Trophoblast cell (in vitro differentiated cells and primary cell): ENCODE measurements around the gene C1orf87.
A peak's percentile ranks its signal among the peaks of the same experiment; 100 is the strongest.

Experiments
- DNase-seq, 2 donors: peaks; one replicate each; pipeline ENCODE4 v3.0.0-alpha.2; 2016
- H2AFZ ChIP-seq: 2 replicates; pipeline ENCODE4 v1.6.1; 2013; ENCODE audit warnings: low read length, moderate library complexity, mild to moderate bottlenecking; ENCODE audit not compliant: insufficient read depth, poor library complexity
- H2AK5ac ChIP-seq: 2 replicates; pipeline ENCODE4 v1.6.1; 2013; ENCODE audit warnings: mild to moderate bottlenecking, low read length
- H2BK120ac ChIP-seq: 2 replicates; pipeline ENCODE4 v1.6.1; 2013; ENCODE audit warnings: low read length, mild to moderate bottlenecking, moderate library complexity; ENCODE audit not compliant: insufficient read depth, poor library complexity
- H2BK12ac ChIP-seq: 2 replicates; pipeline ENCODE4 v1.6.1; 2013; ENCODE audit warnings: mild to moderate bottlenecking, low read length, moderate library complexity
- H2BK5ac ChIP-seq: 2 replicates; pipeline ENCODE4 v1.6.1; 2013; ENCODE audit warnings: low read length, low read depth, moderate library complexity, mild to moderate bottlenecking; ENCODE audit not compliant: poor library complexity
- H3K14ac ChIP-seq: 2 replicates; pipeline ENCODE4 v1.6.1; 2013; ENCODE audit warnings: mild to moderate bottlenecking, low read length
- H3K18ac ChIP-seq: 2 replicates; pipeline ENCODE4 v1.6.1; 2013; ENCODE audit warnings: mild to moderate bottlenecking, low read length
- H3K23ac ChIP-seq: 2 replicates; pipeline ENCODE4 v1.6.1; 2013; ENCODE audit warnings: low read length
- H3K27ac ChIP-seq: 2 replicates; pipeline ENCODE4 v1.5.1; 2013; ENCODE audit warnings: low read depth, mild to moderate bottlenecking, inconsistent platforms, low read length, moderate library complexity
- H3K27me3 ChIP-seq: 2 replicates; pipeline ENCODE4 v1.6.1; 2013; ENCODE audit warnings: inconsistent platforms, mild to moderate bottlenecking, low read length, moderate library complexity; ENCODE audit not compliant: insufficient read depth
- H3K36me3 ChIP-seq, 2 experiments: 1 replicate in 1 of 2; 2 replicates in 1 of 2; pipeline ENCODE4 v1.6.1; 2013; ENCODE audit warnings: low read length in 2 of 2, mild to moderate bottlenecking in 2 of 2, moderate library complexity in 1 of 2; ENCODE audit not compliant: insufficient read depth in 2 of 2, control insufficient read depth in 1 of 2
- H3K4ac ChIP-seq: 2 replicates; pipeline ENCODE4 v1.6.1; 2013; ENCODE audit warnings: low read depth, mild to moderate bottlenecking, low read length, moderate library complexity
- H3K4me1 ChIP-seq, 2 experiments: 1 replicate in 1 of 2; 2 replicates in 1 of 2; pipeline ENCODE4 v1.6.1; 2013; ENCODE audit warnings: low read length in 2 of 2, mild to moderate bottlenecking in 2 of 2, moderate library complexity in 1 of 2; ENCODE audit not compliant: insufficient read depth in 2 of 2, control insufficient read depth in 1 of 2
- H3K4me2 ChIP-seq: 2 replicates; pipeline ENCODE4 v1.6.1; 2013; ENCODE audit warnings: inconsistent platforms, mild to moderate bottlenecking, low read length, moderate library complexity
- H3K4me3 ChIP-seq: 2 replicates; pipeline ENCODE4 v1.5.1; 2013; ENCODE audit warnings: mild to moderate bottlenecking, low read depth, low read length, inconsistent platforms
- H3K79me1 ChIP-seq: one replicate; pipeline ENCODE4 v1.6.1; 2013; ENCODE audit warnings: low read length
- H3K79me2 ChIP-seq: 2 replicates; pipeline ENCODE4 v1.6.1; 2013; ENCODE audit warnings: low read length, mild to moderate bottlenecking; ENCODE audit not compliant: control insufficient read depth, insufficient read depth, poor library complexity
- H3K9ac ChIP-seq: 2 replicates; pipeline ENCODE4 v1.6.1; 2013; ENCODE audit warnings: mild to moderate bottlenecking, low read length
- H3K9me3 ChIP-seq: 2 replicates; pipeline ENCODE4 v1.6.1; 2013; ENCODE audit warnings: low read depth, mild to moderate bottlenecking, control low read depth, inconsistent platforms, low read length; ENCODE audit not compliant: insufficient read depth
- H4K12ac ChIP-seq: 2 replicates; pipeline ENCODE4 v1.6.1; 2013; ENCODE audit warnings: low read depth, mild to moderate bottlenecking, low read length, moderate library complexity
- H4K8ac ChIP-seq: 2 replicates; pipeline ENCODE4 v1.6.1; 2013; ENCODE audit warnings: low read depth, mild to moderate bottlenecking, low read length, moderate library complexity
- H4K91ac ChIP-seq: one replicate; pipeline ENCODE4 v1.6.1; 2013; ENCODE audit warnings: low read depth, mild to moderate bottlenecking, low read length, moderate library complexity
- WGBS: extraction: QIAGEN DNeasy Blood & Tissue Kit; methylation state at CpG from one replicate; pipeline ENCODE4 v1.1.7; 2013; ENCODE audit warnings: missing lambda C conversion rate; ENCODE audit not compliant: insufficient read length, insufficient coverage; ENCODE audit errors: extremely low coverage; 5-methylcytosine and 5-hydroxymethylcytosine counted together

The C1orf87 gene

GRCh38 chr1:60037669-60038068 lies 35.9 kb downstream of the C1orf87 start:
- no peak overlapping the region for H3K4me2 ChIP-seq
- no peak overlapping the region for H4K12ac ChIP-seq
- H3K4me1 ChIP-seq, result no peaks in the 10 kb centered on the region
- no peaks in the 10 kb centered on the region for H3K79me2 ChIP-seq
- H3K27ac ChIP-seq, result no peak overlapping the region
- H2BK5ac ChIP-seq, result no peak overlapping the region
- H3K27me3 ChIP-seq, result no peaks in the 10 kb centered on the region
- H3K14ac ChIP-seq, result no peak overlapping the region
- no peak overlapping the region for H2AFZ ChIP-seq
- H4K91ac ChIP-seq, result no peak overlapping the region
- H2AK5ac ChIP-seq, result no peak overlapping the region
- H4K8ac ChIP-seq, result no peak overlapping the region
- H3K79me1 ChIP-seq, result no peaks in the 10 kb centered on the region
- no peaks in the 10 kb centered on the region for H3K9me3 ChIP-seq
- peak; percentile 7 to 29 for DNase-seq
- no peak overlapping the region for H2BK12ac ChIP-seq
- H3K9ac ChIP-seq, result no peak overlapping the region
- H2BK120ac ChIP-seq, result no peak overlapping the region
- no peaks in the 10 kb centered on the region for H3K36me3 ChIP-seq
- H3K4me3 ChIP-seq, result no peak overlapping the region
- no peak overlapping the region for H3K18ac ChIP-seq
- no peak overlapping the region for H3K4ac ChIP-seq
- H3K23ac ChIP-seq, result no peak overlapping the region
- WGBS, result no CpG with 5 or more reads among the region's 1 CpG

- H3K4me1 ChIP-seq, result no peaks in the 10 kb centered on the region
- H4K12ac ChIP-seq, result no peak overlapping the region
- no peak overlapping the region for H3K23ac ChIP-seq
- no peak overlapping the region for H3K9ac ChIP-seq
- no CpG with 5 or more reads among the region's 6 CpGs for WGBS
- no peak overlapping the region for H3K4me3 ChIP-seq
- no peak overlapping the region for H3K4me2 ChIP-seq
- no peak overlapping the region for H2AFZ ChIP-seq
- no peak overlapping the region for H4K8ac ChIP-seq
- no peak overlapping the region for H2AK5ac ChIP-seq
- H2BK12ac ChIP-seq, result no peak overlapping the region
- no peak overlapping the region for H3K18ac ChIP-seq
- no peak for DNase-seq
- no peak overlapping the region for H3K4ac ChIP-seq
- no peaks in the 10 kb centered on the region for H3K27me3 ChIP-seq
- H3K79me1 ChIP-seq, result no peaks in the 10 kb centered on the region
- no peak overlapping the region for H3K14ac ChIP-seq
- no peaks in the 10 kb centered on the region for H3K79me2 ChIP-seq
- H3K27ac ChIP-seq, result no peak overlapping the region
- H3K9me3 ChIP-seq, result no peaks in the 10 kb centered on the region
- no peak overlapping the region for H4K91ac ChIP-seq
- no peak overlapping the region for H2BK120ac ChIP-seq
- H2BK5ac ChIP-seq, result no peak overlapping the region
- H3K36me3 ChIP-seq, result no peaks in the 10 kb centered on the region
Measured at GRCh38 chr1:60036856-60037460, 36.6 kb downstream of the C1orf87 start.

GRCh38 chr1:60035921-60036320 lies 37.6 kb downstream of the C1orf87 start:
- Histone ChIP-seq H3K4me1 (no peaks in the 10 kb centered on the region), H2AK5ac (no peak overlapping the region), H3K27me3 (no peaks in the 10 kb centered on the region), H2BK5ac (no peak overlapping the region), H3K4me2 (no peak overlapping the region), H3K9me3 (no peaks in the 10 kb centered on the region), H3K4ac (no peak overlapping the region), H4K91ac (no peak overlapping the region), H2AFZ (no peak overlapping the region), H3K23ac (no peak overlapping the region), H4K8ac (no peak overlapping the region), H3K14ac (no peak overlapping the region), H2BK120ac (no peak overlapping the region), H3K27ac (no peak overlapping the region), H2BK12ac (no peak overlapping the region), H4K12ac (no peak overlapping the region), H3K79me2 (no peaks in the 10 kb centered on the region), H3K4me3 (no peak overlapping the region), H3K36me3 (no peaks in the 10 kb centered on the region), H3K9ac (no peak overlapping the region), H3K79me1 (no peaks in the 10 kb centered on the region), H3K18ac (no peak overlapping the region)
- DNase-seq, result no peak
- WGBS, result no CpG with 5 or more reads among the region's 2 CpGs

GRCh38 chr1:60034999-60035398 lies 38.6 kb downstream of the C1orf87 start:
- Histone ChIP-seq H3K36me3 (no peaks in the 10 kb centered on the region), H3K18ac (no peak overlapping the region), H2BK12ac (no peak overlapping the region), H2BK5ac (no peak overlapping the region), H4K12ac (no peak overlapping the region), H3K9ac (no peak overlapping the region), H4K8ac (no peak overlapping the region), H3K4ac (no peak overlapping the region), H3K4me2 (no peak overlapping the region), H4K91ac (no peak overlapping the region), H2AK5ac (no peak overlapping the region), H3K4me1 (no peaks in the 10 kb centered on the region), H3K79me2 (no peaks in the 10 kb centered on the region), H3K79me1 (no peaks in the 10 kb centered on the region), H3K27me3 (no peaks in the 10 kb centered on the region), H3K27ac (no peak overlapping the region), H3K14ac (no peak overlapping the region), H2BK120ac (no peak overlapping the region), H2AFZ (no peak overlapping the region), H3K4me3 (no peak overlapping the region), H3K9me3 (no peaks in the 10 kb centered on the region), H3K23ac (no peak overlapping the region)
- DNase-seq, result no peak
- WGBS, result no CpG with 5 or more reads among the region's 2 CpGs
